ENCODE measurements around the gene RACGAP1.

The RACGAP1 gene

GRCh38 chr12:49961111-49961922, 64.0 kb downstream of the RACGAP1 start, which contains the start of gene AQP5:
AQP5 (plus strand) TSS chr12:49961872; CDS start chr12:49962018, 146 bp downstream.
- Histone ChIP-seq H3K27me3 (ENCODE audit: insufficient read depth, low read length, poor library complexity) (peaks cover 29% of the 10 kb centered on the region), H3K79me1 (ENCODE audit: low read length) (no peaks in the 10 kb centered on the region), H3K23ac (ENCODE audit: low read length) (no peak within 1 kb of the TSS), H4K5ac (ENCODE audit: low read length) (no peak within 1 kb of the TSS), H3K56ac (ENCODE audit: low read length) (peak within 1 kb of the TSS; percentile 15), H2BK120ac (ENCODE audit: low read depth, low read length) (no peak within 1 kb of the TSS), H4K8ac (ENCODE audit: low read depth, low read length) (no peak within 1 kb of the TSS), H2BK5ac (ENCODE audit: low read length) (no peak within 1 kb of the TSS), H3K79me2 (ENCODE audit: control insufficient read depth, insufficient read depth, low read length) (no peaks in the 10 kb centered on the region), H3K4me1 (ENCODE audit: control insufficient read depth, low read depth, low read length) (no peaks in the 10 kb centered on the region), H3K18ac (ENCODE audit: low read length) (no peak within 1 kb of the TSS), H3K27ac (ENCODE audit: low read depth, low read length) (no peak within 1 kb of the TSS), H3K9ac (ENCODE audit: low read length) (peak within 1 kb of the TSS; percentile 21), H2BK15ac (replicated peaks; ENCODE audit: low read depth) (no peak within 1 kb of the TSS), H3K36me3 (ENCODE audit: control insufficient read depth, insufficient read depth, low read length) (no peaks in the 10 kb centered on the region), H3K4me2 (ENCODE audit: low read length) (peak within 1 kb of the TSS; percentile 42), H3K4ac (ENCODE audit: low read depth, low read length) (no peak within 1 kb of the TSS), H3K4me3 (ENCODE audit: low read length) (no peak within 1 kb of the TSS), H2AK5ac (ENCODE audit: low read length) (no peak within 1 kb of the TSS)
- DNase-seq, result no peak
- no CpG with 5 or more reads among the region's 111 CpGs for WGBS (ENCODE audit: extremely low coverage, insufficient coverage, low lambda C conversion rate)

GRCh38 chr12:49960474-49961110, 64.7 kb downstream of the RACGAP1 start:
- H3K4me3 ChIP-seq (ENCODE audit: low read length), result no peak overlapping the region
- peaks cover 31% of the 10 kb centered on the region for H3K27me3 ChIP-seq (ENCODE audit: insufficient read depth, low read length, poor library complexity)
- WGBS (ENCODE audit: extremely low coverage, insufficient coverage, low lambda C conversion rate), result no CpG with 5 or more reads among the region's 13 CpGs

DNA sequence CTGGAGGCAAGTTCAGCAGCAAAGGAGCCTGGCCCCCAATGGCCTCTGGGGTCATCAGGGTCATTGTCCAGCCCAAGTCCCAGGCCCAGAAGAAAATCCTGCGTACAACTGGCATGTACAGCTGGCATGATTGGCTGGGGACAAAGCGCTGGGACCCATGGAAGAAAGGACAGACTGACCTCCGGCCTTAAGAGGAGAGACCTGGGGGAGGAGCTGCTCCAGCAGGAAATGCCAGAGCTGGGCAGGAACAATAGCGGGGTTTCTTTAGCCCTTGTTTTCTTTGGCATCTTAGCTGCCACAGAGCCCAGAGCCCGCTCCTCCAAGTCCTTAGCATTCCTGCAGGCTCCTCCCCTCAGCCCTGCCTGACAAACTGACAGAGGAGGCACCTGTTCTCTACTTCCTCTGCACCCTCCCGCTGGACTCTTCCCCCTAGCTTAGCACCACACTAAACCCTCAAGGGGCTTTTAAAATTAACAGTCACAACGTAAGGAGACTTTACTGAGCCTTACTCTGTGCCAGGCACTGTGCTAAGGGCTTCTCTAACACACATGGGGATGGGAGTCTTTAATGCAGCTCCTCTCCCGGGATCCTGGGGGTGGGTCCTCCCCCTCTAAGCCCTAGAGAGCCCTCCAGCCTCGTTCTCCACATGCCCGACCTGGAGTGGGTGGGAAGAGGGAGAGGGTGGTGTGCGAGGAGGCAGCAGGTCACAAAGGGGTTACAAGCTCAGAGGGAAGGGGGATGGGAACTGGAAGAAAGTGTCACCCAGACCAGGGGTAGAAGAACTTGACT, 65.4 kb downstream of the RACGAP1 start:
- Histone ChIP-seq H2AK5ac (ENCODE audit: low read length) (no peak overlapping the region), H3K56ac (ENCODE audit: low read length) (no peak overlapping the region), H3K9ac (ENCODE audit: low read length) (no peak overlapping the region), H3K27ac (ENCODE audit: low read depth, low read length) (no peak overlapping the region), H4K8ac (ENCODE audit: low read depth, low read length) (no peak overlapping the region), H3K4me2 (ENCODE audit: low read length) (no peak overlapping the region), H3K4me1 (ENCODE audit: control insufficient read depth, low read depth, low read length) (peaks cover under 1% of the 10 kb centered on the region), H3K23ac (ENCODE audit: low read length) (no peak overlapping the region), H2BK120ac (ENCODE audit: low read depth, low read length) (no peak overlapping the region), H3K4me3 (ENCODE audit: low read length) (no peak overlapping the region), H2BK5ac (ENCODE audit: low read length) (no peak overlapping the region), H3K36me3 (ENCODE audit: control insufficient read depth, insufficient read depth, low read length) (no peaks in the 10 kb centered on the region), H3K18ac (ENCODE audit: low read length) (no peak overlapping the region), H3K79me1 (ENCODE audit: low read length) (no peaks in the 10 kb centered on the region), H2BK15ac (replicated peaks; ENCODE audit: low read depth) (no peak overlapping the region), H3K27me3 (ENCODE audit: insufficient read depth, low read length, poor library complexity) (peaks cover 31% of the 10 kb centered on the region), H4K5ac (ENCODE audit: low read length) (no peak overlapping the region), H3K4ac (ENCODE audit: low read depth, low read length) (no peak overlapping the region), H3K79me2 (ENCODE audit: control insufficient read depth, insufficient read depth, low read length) (no peaks in the 10 kb centered on the region)
- DNase-seq, result peak; percentile 61
- no CpG with 5 or more reads among the region's 11 CpGs for WGBS (ENCODE audit: extremely low coverage, insufficient coverage, low lambda C conversion rate)

More at GRCh38 chr12:49960474-49961110, 64.7 kb downstream of the RACGAP1 start:
- Histone ChIP-seq H2BK15ac (replicated peaks; ENCODE audit: low read depth) (no peak overlapping the region), H3K27ac (ENCODE audit: low read depth, low read length) (no peak overlapping the region), H4K8ac (ENCODE audit: low read depth, low read length) (no peak overlapping the region), H3K9ac (ENCODE audit: low read length) (no peak overlapping the region), H3K36me3 (ENCODE audit: control insufficient read depth, insufficient read depth, low read length) (no peaks in the 10 kb centered on the region), H4K5ac (ENCODE audit: low read length) (no peak overlapping the region), H3K4me2 (ENCODE audit: low read length) (no peak overlapping the region), H2AK5ac (ENCODE audit: low read length) (no peak overlapping the region), H3K79me1 (ENCODE audit: low read length) (no peaks in the 10 kb centered on the region), H3K23ac (ENCODE audit: low read length) (no peak overlapping the region), H2BK5ac (ENCODE audit: low read length) (no peak overlapping the region), H2BK120ac (ENCODE audit: low read depth, low read length) (no peak overlapping the region), H3K56ac (ENCODE audit: low read length) (no peak overlapping the region), H3K4ac (ENCODE audit: low read depth, low read length) (no peak overlapping the region), H3K4me1 (ENCODE audit: control insufficient read depth, low read depth, low read length) (no peaks in the 10 kb centered on the region), H3K18ac (ENCODE audit: low read length) (no peak overlapping the region), H3K79me2 (ENCODE audit: control insufficient read depth, insufficient read depth, low read length) (no peaks in the 10 kb centered on the region)
- DNase-seq, result no peak

DNA sequence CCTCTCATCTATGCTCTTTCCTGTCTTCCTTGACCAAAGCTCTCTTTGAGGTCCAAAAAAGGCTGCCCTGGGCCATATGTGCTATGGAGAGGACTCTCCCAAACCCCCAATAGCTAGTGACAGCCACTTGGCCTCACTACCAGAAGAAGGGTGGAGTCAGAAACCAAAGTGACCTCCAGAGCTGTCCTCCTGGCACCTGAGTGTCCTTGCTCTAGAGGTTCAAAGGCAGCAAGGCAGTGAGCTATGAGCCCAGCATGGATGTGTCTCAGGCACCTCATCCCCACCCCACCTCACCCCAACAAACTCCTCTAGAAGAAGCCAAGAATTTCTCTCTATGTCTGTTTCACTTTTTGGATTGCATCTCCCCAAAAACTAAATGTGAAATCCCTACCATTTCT, 67.7 kb downstream of the RACGAP1 start:
- Histone ChIP-seq H2AK5ac (ENCODE audit: low read length) (no peak overlapping the region), H2BK120ac (ENCODE audit: low read depth, low read length) (no peak overlapping the region), H3K27ac (ENCODE audit: low read depth, low read length) (no peak overlapping the region), H3K18ac (ENCODE audit: low read length) (no peak overlapping the region), H3K4ac (ENCODE audit: low read depth, low read length) (no peak overlapping the region), H3K79me2 (ENCODE audit: control insufficient read depth, insufficient read depth, low read length) (no peaks in the 10 kb centered on the region), H3K4me1 (ENCODE audit: control insufficient read depth, low read depth, low read length) (peaks cover 5% of the 10 kb centered on the region), H3K4me3 (ENCODE audit: low read length) (no peak overlapping the region), H3K4me2 (ENCODE audit: low read length) (no peak overlapping the region), H2BK5ac (ENCODE audit: low read length) (no peak overlapping the region), H3K79me1 (ENCODE audit: low read length) (no peaks in the 10 kb centered on the region), H3K36me3 (ENCODE audit: control insufficient read depth, insufficient read depth, low read length) (no peaks in the 10 kb centered on the region), H3K9ac (ENCODE audit: low read length) (no peak overlapping the region), H3K56ac (ENCODE audit: low read length) (no peak overlapping the region), H3K27me3 (ENCODE audit: insufficient read depth, low read length, poor library complexity) (peaks cover 31% of the 10 kb centered on the region), H2BK15ac (replicated peaks; ENCODE audit: low read depth) (no peak overlapping the region), H4K5ac (ENCODE audit: low read length) (no peak overlapping the region), H3K23ac (ENCODE audit: low read length) (no peak overlapping the region), H4K8ac (ENCODE audit: low read depth, low read length) (no peak overlapping the region)
- no peak for DNase-seq

DNA sequence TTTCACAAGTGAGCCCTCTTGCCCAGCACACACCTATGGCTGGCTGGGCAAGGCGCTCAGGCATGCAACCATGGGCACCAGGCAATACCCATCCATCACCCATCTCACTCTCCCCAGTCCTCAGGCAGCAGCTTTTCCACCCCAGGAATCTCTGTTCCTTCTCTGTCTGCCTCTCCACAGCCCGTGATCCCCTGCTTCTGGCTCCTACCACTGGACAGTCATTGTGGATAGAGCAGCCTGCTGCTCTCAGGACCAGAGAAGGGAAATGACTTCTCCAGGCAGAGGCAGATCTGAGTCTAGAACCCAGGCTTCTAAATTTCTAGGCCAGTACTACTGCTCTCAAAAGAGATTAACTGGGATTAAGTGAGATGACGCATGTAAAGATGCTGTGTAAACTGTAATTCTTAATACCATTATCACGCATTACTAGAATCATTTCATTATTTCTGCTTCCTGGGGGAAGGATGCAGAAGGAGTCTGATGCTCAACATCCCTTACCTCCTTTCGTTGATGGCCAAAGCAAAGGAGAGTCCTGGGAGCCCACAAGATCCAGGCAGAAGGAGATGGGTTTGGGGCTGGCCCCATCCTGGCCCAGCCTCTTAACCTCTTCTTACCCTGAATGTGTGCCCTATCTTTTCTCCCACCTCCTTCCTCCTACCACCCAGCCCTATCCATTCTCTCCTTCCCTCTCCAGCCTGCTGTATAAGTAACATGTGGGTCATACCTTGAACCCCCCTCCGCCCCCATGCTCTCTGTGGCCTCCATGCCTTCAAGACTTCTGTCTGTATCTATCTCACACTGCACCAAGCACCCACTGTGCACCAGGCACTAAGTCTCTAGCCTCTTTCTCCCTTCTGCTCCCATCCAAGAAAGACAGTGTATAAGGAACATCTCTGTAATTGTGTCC, 68.4 kb downstream of the RACGAP1 start:
- no peak overlapping the region for H4K5ac ChIP-seq (ENCODE audit: low read length)
- H3K27ac ChIP-seq (ENCODE audit: low read depth, low read length), result no peak overlapping the region
- no peak overlapping the region for H3K4me2 ChIP-seq (ENCODE audit: low read length)
- H3K56ac ChIP-seq (ENCODE audit: low read length), result no peak overlapping the region
- H3K18ac ChIP-seq (ENCODE audit: low read length), result no peak overlapping the region
- no peaks in the 10 kb centered on the region for H3K79me2 ChIP-seq (ENCODE audit: control insufficient read depth, insufficient read depth, low read length)
- no peaks in the 10 kb centered on the region for H3K36me3 ChIP-seq (ENCODE audit: control insufficient read depth, insufficient read depth, low read length)
- WGBS (ENCODE audit: extremely low coverage, insufficient coverage, low lambda C conversion rate), result no CpG with 5 or more reads among the region's 6 CpGs
- no peak overlapping the region for H2BK5ac ChIP-seq (ENCODE audit: low read length)
- no peak overlapping the region for H2AK5ac ChIP-seq (ENCODE audit: low read length)
- H3K9ac ChIP-seq (ENCODE audit: low read length), result no peak overlapping the region
- no peak overlapping the region for H2BK120ac ChIP-seq (ENCODE audit: low read depth, low read length)
- H3K23ac ChIP-seq (ENCODE audit: low read length), result no peak overlapping the region
- H3K4me3 ChIP-seq (ENCODE audit: low read length), result no peak overlapping the region
- H3K27me3 ChIP-seq (ENCODE audit: insufficient read depth, low read length, poor library complexity), result peaks cover 28% of the 10 kb centered on the region
- H3K4me1 ChIP-seq (ENCODE audit: control insufficient read depth, low read depth, low read length), result peaks cover 5% of the 10 kb centered on the region
- H4K8ac ChIP-seq (ENCODE audit: low read depth, low read length), result no peak overlapping the region
- no peaks in the 10 kb centered on the region for H3K79me1 ChIP-seq (ENCODE audit: low read length)
- H2BK15ac ChIP-seq (replicated peaks; ENCODE audit: low read depth), result no peak overlapping the region
- no peak overlapping the region for H3K4ac ChIP-seq (ENCODE audit: low read depth, low read length)
- no peak for DNase-seq

Measured in mesendoderm (in vitro differentiated cells).